NB4 (cell line): Measurements from ENCODE around the gene AFF1.
A peak's percentile ranks its signal among the peaks of the same experiment; 100 is the strongest.

Experiments
- DNase-seq: peaks from one replicate; pipeline ENCODE4 v3.0.0; 2010; ENCODE audit warnings: low read depth
- H3K4me3 ChIP-seq: one replicate; pipeline ENCODE4 v1.5.1; 2011; ENCODE audit warnings: mild to moderate bottlenecking, low read depth, low read length, moderate library complexity
- MAX ChIP-seq: IDR thresholded peaks from 2 replicates; pipeline ENCODE4 v1.6.1; 2011; ENCODE audit warnings: low read depth, low read length
- MYC ChIP-seq: IDR thresholded peaks from 2 replicates; pipeline ENCODE4 v1.6.1; 2011; ENCODE audit warnings: low read depth, low read length
- POLR2A ChIP-seq: IDR thresholded peaks from 2 replicates; pipeline ENCODE4 v1.6.1; 2011; ENCODE audit warnings: mild to moderate bottlenecking; ENCODE audit not compliant: insufficient read length; ENCODE audit errors: extremely low read depth
- TF ChIP-seq, protein P1 (sequence below): IDR thresholded peaks from one replicate; pipeline ENCODE4 v1.5.1; 2012; ENCODE audit warnings: low read depth, low read length

AFF1 gene

DNA sequence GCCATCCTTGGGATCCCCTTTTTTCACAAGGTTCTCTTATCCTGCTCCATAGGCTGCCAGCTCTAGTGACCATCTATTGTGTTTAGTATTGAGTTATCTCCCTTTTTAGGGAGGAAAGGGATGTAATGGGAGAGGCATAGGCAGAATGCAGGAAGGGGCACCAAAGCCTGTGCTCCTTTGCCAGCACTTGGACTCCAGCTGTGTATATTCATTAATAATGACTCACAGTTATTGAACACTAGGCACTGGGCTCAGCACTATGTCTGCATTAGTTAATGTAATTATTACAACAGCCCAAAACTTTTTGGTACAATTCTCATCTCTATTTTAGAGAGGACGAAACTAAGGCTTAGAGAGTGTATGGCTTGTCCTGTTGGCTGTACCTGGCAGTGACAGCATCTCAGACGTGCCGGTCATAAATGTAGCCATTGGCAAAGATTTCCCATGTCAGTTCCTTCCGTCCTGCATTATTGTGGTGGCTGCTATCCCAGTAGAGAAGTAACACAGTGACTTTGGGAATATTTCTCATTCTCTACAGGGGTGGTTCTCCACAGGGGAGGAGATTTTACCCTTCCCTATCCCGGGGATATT, 90.3 kb downstream of the AFF1 start:
- TF ChIP-seq MAX: no peak
- no peak for TF ChIP-seq POLR2A
- TF ChIP-seq, protein P1, sequence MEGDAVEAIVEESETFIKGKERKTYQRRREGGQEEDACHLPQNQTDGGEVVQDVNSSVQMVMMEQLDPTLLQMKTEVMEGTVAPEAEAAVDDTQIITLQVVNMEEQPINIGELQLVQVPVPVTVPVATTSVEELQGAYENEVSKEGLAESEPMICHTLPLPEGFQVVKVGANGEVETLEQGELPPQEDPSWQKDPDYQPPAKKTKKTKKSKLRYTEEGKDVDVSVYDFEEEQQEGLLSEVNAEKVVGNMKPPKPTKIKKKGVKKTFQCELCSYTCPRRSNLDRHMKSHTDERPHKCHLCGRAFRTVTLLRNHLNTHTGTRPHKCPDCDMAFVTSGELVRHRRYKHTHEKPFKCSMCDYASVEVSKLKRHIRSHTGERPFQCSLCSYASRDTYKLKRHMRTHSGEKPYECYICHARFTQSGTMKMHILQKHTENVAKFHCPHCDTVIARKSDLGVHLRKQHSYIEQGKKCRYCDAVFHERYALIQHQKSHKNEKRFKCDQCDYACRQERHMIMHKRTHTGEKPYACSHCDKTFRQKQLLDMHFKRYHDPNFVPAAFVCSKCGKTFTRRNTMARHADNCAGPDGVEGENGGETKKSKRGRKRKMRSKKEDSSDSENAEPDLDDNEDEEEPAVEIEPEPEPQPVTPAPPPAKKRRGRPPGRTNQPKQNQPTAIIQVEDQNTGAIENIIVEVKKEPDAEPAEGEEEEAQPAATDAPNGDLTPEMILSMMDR: no peak
- no peak for TF ChIP-seq MYC
- H3K4me3 ChIP-seq: no peak overlapping the region
- DNase-seq: no peak

- no peak overlapping the region for H3K4me3 ChIP-seq
- TF ChIP-seq, protein P1: no peak
- no peak for TF ChIP-seq MAX
- no peak for TF ChIP-seq MYC
- TF ChIP-seq POLR2A: no peak
- DNase-seq: no peak
Measured at GRCh38 chr4:87025614-87026041, 90.8 kb downstream of the AFF1 start.

DNA sequence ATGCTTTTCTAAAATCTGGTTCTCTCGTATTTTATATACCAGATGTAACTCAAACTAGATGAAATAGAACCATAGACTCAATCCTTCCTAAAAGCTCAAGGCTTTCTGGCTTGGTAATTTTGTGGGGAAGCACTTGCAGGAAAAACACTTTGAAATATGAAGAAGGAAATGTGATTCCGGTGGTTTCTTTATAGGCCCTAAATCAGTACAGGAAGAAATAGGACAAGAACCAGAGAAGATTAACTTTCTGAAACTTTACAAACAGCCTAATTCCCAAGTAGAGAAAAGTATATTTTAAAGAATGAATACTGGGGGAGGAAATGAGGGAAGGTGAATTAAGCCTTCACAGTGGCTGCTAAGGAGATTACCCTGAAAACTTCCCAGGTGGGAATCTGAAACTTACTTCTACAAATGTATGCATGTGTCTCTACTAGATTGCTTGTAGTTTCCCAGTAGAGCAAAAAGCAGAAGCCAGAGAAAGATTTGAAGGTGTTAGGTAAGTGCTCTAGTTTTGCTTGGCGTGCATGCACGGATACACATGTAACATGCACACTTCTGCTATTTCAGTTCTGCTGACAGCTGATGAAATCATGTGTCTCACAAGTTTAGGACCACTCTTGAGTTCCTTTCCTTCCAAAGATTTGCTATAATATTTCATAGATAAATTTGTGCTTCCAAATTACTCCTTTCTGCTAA, 92.1 kb downstream of the AFF1 start:
- H3K4me3 ChIP-seq: no peak overlapping the region

DNA sequence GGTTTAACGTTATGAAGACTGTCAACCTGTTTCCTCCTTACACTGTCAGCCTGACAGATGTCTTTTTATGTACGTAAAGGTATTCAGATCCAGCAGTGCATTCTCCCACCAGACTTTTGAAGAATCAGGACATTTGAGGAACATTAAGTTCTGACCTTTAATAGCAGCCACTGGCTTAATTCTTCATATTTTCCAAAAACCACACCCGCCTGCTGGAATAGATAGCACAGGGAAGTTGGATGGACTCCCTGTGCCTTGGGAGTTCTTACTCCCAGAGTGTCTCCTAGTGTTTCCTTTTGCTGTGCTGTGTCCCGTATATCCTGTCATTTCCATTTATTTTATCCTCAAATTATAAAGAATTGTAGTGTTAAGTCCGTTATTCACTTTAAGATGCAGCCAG, 94.5 kb downstream of the AFF1 start:
- DNase-seq: no peak
- H3K4me3 ChIP-seq: no peak overlapping the region
- TF ChIP-seq MYC: no peak
- TF ChIP-seq, protein P1: no peak
- no peak for TF ChIP-seq POLR2A
- TF ChIP-seq MAX: no peak

More for the DNA sequence above, 92.1 kb downstream of the AFF1 start:
- DNase-seq: peak; percentile 46
- TF ChIP-seq, protein P1: no peak
- no peak for TF ChIP-seq MAX
- no peak for TF ChIP-seq POLR2A
- no peak for TF ChIP-seq MYC

DNA sequence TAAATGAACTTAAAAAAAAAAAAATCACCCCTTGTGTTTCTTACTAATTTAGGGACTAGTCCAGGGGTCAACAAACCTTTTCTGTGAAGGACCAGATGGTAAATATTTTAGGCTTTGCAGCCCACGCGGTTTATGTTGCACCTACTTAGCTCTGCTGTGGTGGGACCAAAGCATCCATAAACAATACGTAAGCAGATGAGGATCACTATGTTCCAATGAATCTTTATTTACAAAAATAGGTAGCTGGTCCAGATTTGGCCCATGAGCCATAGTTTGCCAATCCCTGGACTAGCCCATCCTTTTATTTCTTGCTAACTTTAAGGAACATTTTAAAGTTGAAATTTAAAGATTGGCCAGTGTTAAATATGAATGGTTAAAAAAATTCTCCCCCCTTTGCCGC, 95.3 kb downstream of the AFF1 start:
- no peak for TF ChIP-seq MAX
- no peak for DNase-seq
- no peak overlapping the region for H3K4me3 ChIP-seq

- no peak for TF ChIP-seq POLR2A
- TF ChIP-seq MYC: no peak
- TF ChIP-seq MAX: no peak
- TF ChIP-seq, protein P1: no peak
- no peak overlapping the region for H3K4me3 ChIP-seq
- peak; percentile 28 for DNase-seq
Measured at GRCh38 chr4:87030755-87031441, 96.1 kb downstream of the AFF1 start.
